ENCODE data around the gene BPIFB2. TPM values are rescaled to one million over a fixed set of nuclear protein-coding genes. Genes with fewer than 3 reads are reported as not detected.

Gene BPIFB2
- total RNA-seq, 1 donor from 2014 or later, result not detected

GRCh38 chr20:33016581-33017109, 9.1 kb downstream of the BPIFB2 start:
- no peaks in the 10 kb centered on the region for H3K9me3 Mint-ChIP-seq
- H3K27ac Mint-ChIP-seq (ENCODE audit: unreplicated experiment), result peak overlapping the region; percentile 20
- H3K4me3 Mint-ChIP-seq, result no peak overlapping the region
- no peak for TF ChIP-seq CTCF (conservative IDR thresholded peaks at IDR 0.05)
- peaks cover 5% of the 10 kb centered on the region for H3K4me1 Mint-ChIP-seq
- no peak for DNase-seq (ENCODE audit: low read depth, low spot score)
- H3K27me3 Mint-ChIP-seq (ENCODE audit: low read depth), result peaks cover 2% of the 10 kb centered on the region
- H3K36me3 Mint-ChIP-seq (ENCODE audit: low read depth), result no peaks in the 10 kb centered on the region

GRCh38 chr20:33017542-33017941, 10.0 kb downstream of the BPIFB2 start:
- Mint-ChIP-seq H3K27me3 (ENCODE audit: low read depth) (peaks cover 2% of the 10 kb centered on the region), H3K4me1 (no peaks in the 10 kb centered on the region), H3K4me3 (no peak overlapping the region), H3K36me3 (ENCODE audit: low read depth) (no peaks in the 10 kb centered on the region), H3K27ac (ENCODE audit: unreplicated experiment) (no peak overlapping the region), H3K9me3 (no peaks in the 10 kb centered on the region)
- TF ChIP-seq CTCF (conservative IDR thresholded peaks at IDR 0.05), result no peak
- DNase-seq (ENCODE audit: low read depth, low spot score), result no peak

GRCh38 chr20:33018169-33018931, 10.8 kb downstream of the BPIFB2 start:
- TF ChIP-seq CTCF (conservative IDR thresholded peaks at IDR 0.05), result no peak
- Mint-ChIP-seq H3K4me1 (no peaks in the 10 kb centered on the region), H3K4me3 (no peak overlapping the region), H3K27me3 (ENCODE audit: low read depth) (peaks cover 2% of the 10 kb centered on the region), H3K9me3 (no peaks in the 10 kb centered on the region), H3K27ac (ENCODE audit: unreplicated experiment) (no peak overlapping the region), H3K36me3 (ENCODE audit: low read depth) (no peaks in the 10 kb centered on the region)
- no peak for DNase-seq (ENCODE audit: low read depth, low spot score)

- Mint-ChIP-seq H3K36me3 (ENCODE audit: low read depth) (no peaks in the 10 kb centered on the region), H3K27ac (ENCODE audit: unreplicated experiment) (no peak overlapping the region), H3K27me3 (ENCODE audit: low read depth) (peaks cover 2% of the 10 kb centered on the region), H3K4me1 (no peaks in the 10 kb centered on the region), H3K4me3 (no peak overlapping the region), H3K9me3 (no peaks in the 10 kb centered on the region)
- no peak for DNase-seq (ENCODE audit: low read depth, low spot score)
- no peak for TF ChIP-seq CTCF (conservative IDR thresholded peaks at IDR 0.05)
Observed at GRCh38 chr20:33019465-33020277, 12.2 kb downstream of the BPIFB2 start.

- DNase-seq (ENCODE audit: low read depth, low spot score), result no peak
- H3K4me3 Mint-ChIP-seq, result no peak overlapping the region
- H3K9me3 Mint-ChIP-seq, result no peaks in the 10 kb centered on the region
- no peak overlapping the region for H3K27ac Mint-ChIP-seq (ENCODE audit: unreplicated experiment)
- no peaks in the 10 kb centered on the region for H3K4me1 Mint-ChIP-seq
- no peak for TF ChIP-seq CTCF (conservative IDR thresholded peaks at IDR 0.05)
- peaks cover 2% of the 10 kb centered on the region for H3K27me3 Mint-ChIP-seq (ENCODE audit: low read depth)
- no peaks in the 10 kb centered on the region for H3K36me3 Mint-ChIP-seq (ENCODE audit: low read depth)
Observed at GRCh38 chr20:33020278-33021161, 13.0 kb downstream of the BPIFB2 start.

Measured in neural crest cell (in vitro differentiated cells).